Activated CD8-positive, alpha-beta memory T cell treated with anti-CD3 and anti-CD28 coated beads, Interleukin-2, amount 50 U/mL, for 24 hours (primary cell): ENCODE results near the gene HPD.
A peak's percentile ranks its signal among the peaks of the same experiment; 100 is the strongest.
"Not testable (repeated sequence)": the region's sequence is repeated elsewhere in the genome, so short reads cannot be mapped to it uniquely, and the experiment has no call there.

Experiments
- DNase-seq: peaks from one replicate; pipeline ENCODE4 v3.0.0-alpha.2; 2020; ENCODE audit errors: extremely low read depth

Gene HPD

DNA sequence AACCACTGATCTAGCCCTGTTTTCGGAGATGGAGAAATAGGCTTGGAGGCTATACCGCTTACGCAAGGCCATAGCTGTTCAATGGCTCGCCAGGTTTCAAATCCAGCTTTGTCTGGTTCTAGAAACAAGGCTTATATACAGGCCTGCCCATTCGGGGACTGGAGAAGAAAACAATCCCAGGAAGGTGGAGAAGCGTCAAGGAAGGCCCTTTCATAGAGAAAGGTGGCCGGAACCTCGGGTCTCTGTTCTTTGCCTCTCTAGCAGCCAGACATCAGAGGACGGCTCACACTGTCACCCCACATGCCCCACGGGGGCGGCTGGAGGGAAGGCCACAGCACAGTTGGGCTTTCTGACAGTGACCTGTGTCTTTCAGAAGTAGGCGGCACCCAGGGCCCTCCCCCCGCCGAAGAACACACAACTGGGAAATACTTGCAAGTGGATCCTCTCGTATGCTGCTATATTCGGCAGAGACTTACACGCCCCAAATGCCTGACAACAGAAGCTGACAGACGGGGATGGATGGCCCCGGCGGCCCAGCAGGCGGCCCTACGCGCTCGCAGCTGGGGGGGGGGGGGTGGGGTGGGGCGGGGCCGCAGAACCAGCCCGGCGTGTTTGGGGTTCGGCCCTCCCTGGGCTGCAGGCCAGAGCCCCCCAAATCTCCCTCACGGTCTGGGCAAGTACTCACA is 59.4 kb downstream of the HPD start:
- DNase-seq: no peak

DNA sequence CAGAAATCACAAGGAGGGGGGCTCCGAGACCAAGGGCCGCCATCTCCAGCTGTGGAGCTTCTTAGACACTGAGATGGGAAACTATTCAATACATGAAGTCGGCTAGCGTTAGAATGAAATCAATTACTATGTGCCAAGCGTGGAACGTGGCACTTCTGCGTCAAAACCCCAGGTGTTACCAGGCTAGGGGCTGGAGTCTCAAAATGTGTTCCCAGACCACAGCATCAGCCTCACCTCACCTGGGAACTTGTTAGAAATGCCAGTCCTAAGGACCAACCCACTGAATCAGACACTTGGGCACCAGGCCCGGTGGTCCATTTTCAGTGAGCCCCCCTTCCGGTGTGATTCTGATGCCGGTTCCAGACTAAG is 59.9 kb downstream of the HPD start:
- DNase-seq: no peak

- no peak for DNase-seq
These were observed 60.5 kb downstream of the HPD start for GRCh38 chr12:121797937-121798786.

DNA sequence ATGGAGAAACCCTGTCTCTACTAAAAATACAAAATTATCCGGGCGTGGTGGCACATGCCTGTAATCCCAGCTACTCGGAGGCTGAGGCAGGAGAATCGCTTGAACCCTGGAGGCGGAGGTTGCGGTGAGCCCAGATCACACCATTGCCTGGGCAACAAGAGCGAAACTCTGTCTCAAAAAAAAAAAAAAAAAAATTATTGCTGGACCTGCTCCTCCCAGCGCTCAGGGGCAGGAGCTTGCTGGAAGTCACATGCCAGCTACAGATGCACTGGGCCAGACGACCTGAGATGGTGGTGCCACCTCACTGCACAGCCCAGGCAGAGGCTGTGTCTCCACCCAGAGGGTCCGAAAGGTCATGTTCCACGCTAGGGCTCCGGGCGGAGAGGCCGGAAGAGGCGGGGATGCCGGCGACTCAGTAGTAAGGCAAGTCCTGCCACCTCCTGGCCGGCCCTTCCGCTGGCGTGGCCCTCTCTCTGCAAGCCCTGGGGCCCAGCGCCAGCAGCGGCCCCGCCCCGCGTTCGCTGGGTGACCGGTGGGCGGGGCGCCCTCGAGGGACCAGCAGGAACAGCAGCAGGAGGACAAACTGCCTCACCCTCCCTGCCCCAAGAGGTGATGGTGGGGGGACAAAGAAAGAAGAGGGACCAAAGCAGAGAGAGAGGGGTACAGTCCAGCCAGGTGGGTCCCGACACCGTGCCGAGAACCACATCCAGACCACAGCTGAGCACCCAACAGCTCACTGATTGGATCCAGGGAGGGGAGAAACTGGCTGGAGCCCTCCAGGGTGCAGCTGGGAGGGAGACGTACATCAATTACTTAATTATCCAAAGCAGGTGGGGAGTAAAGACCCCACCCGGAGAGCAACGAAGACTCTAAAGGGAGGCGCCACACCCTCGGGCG is 61.6 kb downstream of the HPD start:
- DNase-seq: no peak

GRCh38 chr12:121795034-121795968 is 63.4 kb downstream of the HPD start:
- no peak for DNase-seq

- no peak for DNase-seq
These were observed 64.1 kb downstream of the HPD start for GRCh38 chr12:121794534-121795033.

DNA sequence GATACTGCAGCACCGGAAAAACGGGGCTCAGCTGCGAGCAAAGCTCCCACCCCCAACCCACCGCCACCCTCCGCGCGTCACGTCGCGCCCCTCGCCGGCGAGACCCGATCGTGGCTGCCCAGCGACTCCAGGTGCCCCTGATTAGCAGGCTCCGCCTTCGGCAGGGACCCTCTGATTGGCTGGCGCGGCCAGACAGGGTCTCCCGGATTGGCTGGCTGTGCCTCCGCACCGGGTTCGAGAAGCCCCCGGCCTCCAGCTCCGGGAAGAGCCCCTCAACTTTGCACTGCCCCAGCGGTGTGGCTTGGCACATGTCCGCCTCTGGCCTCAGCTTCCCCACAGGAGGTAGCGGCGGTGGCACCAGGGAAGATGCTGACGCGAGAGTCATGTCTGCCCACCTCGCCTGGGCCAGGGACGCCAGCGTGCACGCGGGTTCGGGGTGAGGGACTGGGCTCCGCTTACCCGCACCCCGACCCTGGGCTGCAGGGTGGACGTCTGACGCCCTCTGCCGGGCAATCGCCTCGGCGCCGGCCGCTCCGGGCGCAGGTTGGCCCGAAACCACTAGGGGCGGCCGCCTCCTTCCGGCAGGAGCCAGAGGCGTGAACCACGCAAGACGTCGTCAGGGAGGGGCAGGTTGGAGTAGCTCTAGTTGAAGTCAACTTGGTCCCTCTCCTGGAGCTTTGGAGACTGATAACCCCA is 64.7 kb downstream of the HPD start:
- peak; percentile 85 for DNase-seq

GRCh38 chr12:121793440-121793837 is 65.2 kb downstream of the HPD start, which contains the start of gene RHOF:
RHOF (minus strand) TSS chr12:121793688; CDS start chr12:121793633, 55 bp downstream.
- DNase-seq: no peak

DNA sequence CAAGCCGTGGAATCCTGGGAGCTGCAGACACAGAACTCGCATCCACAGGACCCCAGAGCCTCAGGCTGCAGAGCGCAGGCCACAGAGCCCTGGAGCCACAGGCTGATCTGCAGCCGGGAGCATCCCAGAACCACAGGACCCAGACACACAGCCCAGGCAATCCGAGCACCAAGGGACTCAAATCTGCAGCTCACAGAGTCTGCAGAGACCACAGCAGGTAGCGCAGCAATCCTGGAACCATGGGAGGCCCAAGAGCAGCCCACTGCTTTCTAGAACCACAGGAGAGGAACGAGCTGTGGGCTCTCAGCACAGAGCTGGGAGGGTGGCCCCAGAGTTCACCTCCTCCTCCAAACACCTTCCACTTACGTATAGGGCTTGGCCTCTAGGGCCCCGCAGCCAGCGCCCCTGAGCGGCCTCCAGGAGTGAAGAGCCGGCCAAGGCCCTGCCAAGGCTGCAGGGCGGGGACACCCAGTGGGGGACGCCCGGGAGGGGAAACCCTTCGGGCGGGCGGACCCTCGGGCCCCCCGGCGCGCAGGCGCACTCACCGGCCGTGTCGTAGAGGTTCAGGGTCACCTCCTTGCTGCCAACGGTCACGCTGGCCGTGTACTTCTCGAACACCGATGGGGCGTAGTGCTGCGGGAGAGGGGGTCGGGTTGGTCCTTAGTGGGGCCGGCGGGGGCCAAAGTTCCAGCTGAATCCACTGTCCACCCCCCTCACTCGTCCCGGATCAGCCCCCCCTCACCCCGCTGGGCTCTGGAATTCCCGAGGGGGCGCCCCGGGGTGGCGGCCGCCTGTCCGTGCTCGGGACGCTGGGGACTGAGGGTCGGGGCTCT is 65.8 kb downstream of the HPD start:
- no peak for DNase-seq

- DNase-seq: no peak
These were observed 66.7 kb downstream of the HPD start for GRCh38 chr12:121791671-121792551.

DNA sequence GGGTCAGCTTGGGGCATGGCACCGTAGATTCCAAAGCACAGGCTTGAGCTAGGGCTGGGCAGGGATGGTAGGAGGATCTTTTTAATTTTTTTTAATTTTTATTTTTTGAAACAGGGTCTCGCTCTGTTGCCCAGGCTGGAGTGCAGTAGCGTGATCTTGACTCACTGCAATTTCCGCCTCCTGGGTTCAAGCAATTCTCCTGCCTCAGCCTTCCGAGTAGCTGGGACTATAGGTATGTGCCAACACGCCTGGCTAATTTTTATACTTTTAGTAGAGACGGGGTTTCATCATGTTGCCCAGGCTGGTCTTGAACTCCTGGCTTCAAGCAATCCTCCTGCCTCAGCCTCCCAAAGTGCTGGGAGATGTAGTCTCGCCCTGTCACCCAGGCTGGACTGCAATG is 67.9 kb downstream of the HPD start:
- not testable (repeated sequence) for DNase-seq

- peak; percentile 88 for DNase-seq
These were observed 68.6 kb downstream of the HPD start for GRCh38 chr12:121789800-121790728.
